PFSK-1 (cell line): ENCODE results near the gene ZBTB2.

Source experiments
- FOXP2 ChIP-seq: optimal IDR thresholded peaks from 2 replicates; pipeline ENCODE3; 2011; ENCODE audit warnings: borderline replicate concordance, control low read depth, inconsistent platforms; ENCODE audit not compliant: insufficient read depth; ENCODE audit errors: extremely low read length, extremely low read depth
- POLR2AphosphoS5 ChIP-seq: IDR thresholded peaks from 2 replicates; pipeline ENCODE4 v1.6.1; 2012; ENCODE audit warnings: low read depth, mild to moderate bottlenecking, control low read depth, low read length, moderate library complexity
- REST ChIP-seq, 2 experiments: IDR thresholded peaks; 2 replicates each; pipeline versions ENCODE4 v1.6.1 to v1.8.0; 2011 to 2012; ENCODE audit warnings: low read depth in 2 of 2, low read length in 2 of 2, control low read depth in 1 of 2, inconsistent platforms in 1 of 2, mild to moderate bottlenecking in 1 of 2, moderate library complexity in 1 of 2; ENCODE audit not compliant: insufficient read depth in 1 of 2
- SIN3A ChIP-seq: IDR thresholded peaks from 2 replicates; pipeline ENCODE4 v1.6.1; 2012; ENCODE audit warnings: mild to moderate bottlenecking, low read length, moderate library complexity, borderline replicate concordance; ENCODE audit not compliant: insufficient read depth
- TAF1 ChIP-seq: IDR thresholded peaks from 2 replicates; pipeline ENCODE4 v1.6.1; 2012; ENCODE audit warnings: low read length, control low read depth, borderline replicate concordance; ENCODE audit not compliant: insufficient read depth

GRCh38 chr6:151388997-151389617, 2.3 kb downstream of the ZBTB2 start:
- no peak for TF ChIP-seq POLR2AphosphoS5
- no peak for TF ChIP-seq FOXP2
- TF ChIP-seq SIN3A, result no peak
- TF ChIP-seq TAF1, result no peak
- no peak for TF ChIP-seq REST (IDR thresholded peaks at IDR 0.05; ENCODE audit: insufficient read depth in 1 of 2, low read depth in 2 of 2, low read length in 2 of 2)
